Fibroblast of mammary gland (primary cell): ENCODE measurements around the gene CYP1A2.

Experiments
- DNase-seq: peaks from one replicate; pipeline ENCODE4 v3.0.0-alpha.2; 2010; ENCODE audit warnings: low read depth
- H3K4me3 ChIP-seq: 2 replicates; pipeline ENCODE4 v1.5.1; 2011; ENCODE audit warnings: low read depth, mild to moderate bottlenecking, low read length, moderate library complexity; ENCODE audit not compliant: control insufficient read depth
- CTCF ChIP-seq: conservative IDR thresholded peaks from 2 replicates; pipeline ENCODE4 v1.5.1; 2011; ENCODE audit warnings: low read depth, low read length, inconsistent platforms; ENCODE audit not compliant: control insufficient read depth, insufficient read depth

The CYP1A2 gene

GRCh38 chr15:74794248-74794969 is 45.8 kb downstream of the CYP1A2 start:
- DNase-seq = no peak
- H3K4me3 ChIP-seq = no peak overlapping the region
- no peak for TF ChIP-seq CTCF

- H3K4me3 ChIP-seq = no peak overlapping the region
- no peak for TF ChIP-seq CTCF
- no peak for DNase-seq
These were observed 46.3 kb downstream of the CYP1A2 start for GRCh38 chr15:74794970-74795349.

GRCh38 chr15:74795966-74796625 is 47.5 kb downstream of the CYP1A2 start:
- TF ChIP-seq CTCF = no peak
- no peak for DNase-seq
- no peak overlapping the region for H3K4me3 ChIP-seq

GRCh38 chr15:74798388-74799254 is 50.0 kb downstream of the CYP1A2 start:
- H3K4me3 ChIP-seq = no peak overlapping the region
- no peak for DNase-seq
- TF ChIP-seq CTCF = no peak

- DNase-seq = no peak
- H3K4me3 ChIP-seq = no peak overlapping the region
- TF ChIP-seq CTCF = no peak
These were observed 50.7 kb downstream of the CYP1A2 start for GRCh38 chr15:74799255-74799855.

GRCh38 chr15:74799856-74800558 is 51.4 kb downstream of the CYP1A2 start:
- peak; percentile 66 for DNase-seq
- H3K4me3 ChIP-seq = no peak overlapping the region
- peak; percentile 92 for TF ChIP-seq CTCF
